ENCODE measurements around the gene DIP2A.

The DIP2A gene

GRCh38 chr21:46515109-46515508, 56.4 kb downstream of the DIP2A start:
- no peaks in the 10 kb centered on the region for H3K79me1 ChIP-seq (ENCODE audit: low read length)
- H4K91ac ChIP-seq (ENCODE audit: low read depth, low read length) = no peak overlapping the region
- no peak overlapping the region for H3K9ac ChIP-seq (ENCODE audit: low read length)
- DNase-seq = no peak
- H2BK120ac ChIP-seq (ENCODE audit: insufficient read depth, low read length, poor library complexity) = no peak overlapping the region
- no peak overlapping the region for H2AFZ ChIP-seq (ENCODE audit: insufficient read depth, low read length, poor library complexity)
- H3K27ac ChIP-seq (ENCODE audit: low read depth, low read length) = no peak overlapping the region
- no peak overlapping the region for H3K4me3 ChIP-seq (ENCODE audit: low read depth, low read length)
- WGBS (ENCODE audit: extremely low coverage, insufficient coverage, insufficient read length) = no CpG with 5 or more reads among the region's 2 CpGs
- H3K79me2 ChIP-seq (ENCODE audit: control insufficient read depth, insufficient read depth, low read length, poor library complexity) = no peaks in the 10 kb centered on the region
- H3K18ac ChIP-seq (ENCODE audit: low read length) = no peak overlapping the region
- H3K4me2 ChIP-seq (ENCODE audit: low read length) = no peak overlapping the region
- no peak overlapping the region for H3K23ac ChIP-seq (ENCODE audit: low read length)
- H3K9me3 ChIP-seq (ENCODE audit: insufficient read depth, low read depth, low read length) = peaks cover 2% of the 10 kb centered on the region
- H3K4me1 ChIP-seq (ENCODE audit: control insufficient read depth in 1 of 2, insufficient read depth in 2 of 2, low read length in 2 of 2) = no peaks in the 10 kb centered on the region
- no peak overlapping the region for H2BK12ac ChIP-seq (ENCODE audit: low read length)
- no peak overlapping the region for H4K8ac ChIP-seq (ENCODE audit: low read depth, low read length)
- no peak overlapping the region for H2BK5ac ChIP-seq (ENCODE audit: low read depth, low read length, poor library complexity)
- H3K4ac ChIP-seq (ENCODE audit: low read depth, low read length) = no peak overlapping the region
- peaks cover 25 to 30% of the 10 kb centered on the region in 2 experiments for H3K36me3 ChIP-seq (ENCODE audit: control insufficient read depth in 1 of 2, insufficient read depth in 2 of 2, low read length in 2 of 2)
- H4K12ac ChIP-seq (ENCODE audit: low read depth, low read length) = no peak overlapping the region
- H3K27me3 ChIP-seq (ENCODE audit: insufficient read depth, low read length) = no peaks in the 10 kb centered on the region
- no peak overlapping the region for H3K14ac ChIP-seq (ENCODE audit: low read length)
- H2AK5ac ChIP-seq (ENCODE audit: low read length) = no peak overlapping the region

- Histone ChIP-seq H3K27ac (ENCODE audit: low read depth, low read length) (no peak overlapping the region), H3K79me1 (ENCODE audit: low read length) (no peaks in the 10 kb centered on the region), H3K36me3 (ENCODE audit: control insufficient read depth in 1 of 2, insufficient read depth in 2 of 2, low read length in 2 of 2) (peaks cover 21 to 25% of the 10 kb centered on the region in 2 experiments), H4K91ac (ENCODE audit: low read depth, low read length) (no peak overlapping the region), H3K18ac (ENCODE audit: low read length) (no peak overlapping the region), H2BK12ac (ENCODE audit: low read length) (no peak overlapping the region), H4K8ac (ENCODE audit: low read depth, low read length) (no peak overlapping the region), H2BK120ac (ENCODE audit: insufficient read depth, low read length, poor library complexity) (no peak overlapping the region), H4K12ac (ENCODE audit: low read depth, low read length) (no peak overlapping the region), H3K4me3 (ENCODE audit: low read depth, low read length) (no peak overlapping the region), H2AK5ac (ENCODE audit: low read length) (no peak overlapping the region), H3K9ac (ENCODE audit: low read length) (no peak overlapping the region), H3K14ac (ENCODE audit: low read length) (no peak overlapping the region), H3K27me3 (ENCODE audit: insufficient read depth, low read length) (no peaks in the 10 kb centered on the region), H3K4me2 (ENCODE audit: low read length) (no peak overlapping the region), H2AFZ (ENCODE audit: insufficient read depth, low read length, poor library complexity) (no peak overlapping the region), H3K79me2 (ENCODE audit: control insufficient read depth, insufficient read depth, low read length, poor library complexity) (no peaks in the 10 kb centered on the region), H2BK5ac (ENCODE audit: low read depth, low read length, poor library complexity) (no peak overlapping the region), H3K9me3 (ENCODE audit: insufficient read depth, low read depth, low read length) (peaks cover 2% of the 10 kb centered on the region), H3K23ac (ENCODE audit: low read length) (no peak overlapping the region), H3K4me1 (ENCODE audit: control insufficient read depth in 1 of 2, insufficient read depth in 2 of 2, low read length in 2 of 2) (no peaks in the 10 kb centered on the region), H3K4ac (ENCODE audit: low read depth, low read length) (no peak overlapping the region)
- DNase-seq = no peak
- WGBS (ENCODE audit: extremely low coverage, insufficient coverage, insufficient read length) = no CpG with 5 or more reads among the region's 2 CpGs
Observed at GRCh38 chr21:46516068-46516467, 57.4 kb downstream of the DIP2A start.

- no peak overlapping the region for H2AFZ ChIP-seq (ENCODE audit: insufficient read depth, low read length, poor library complexity)
Observed at GRCh38 chr21:46517361-46517760, 58.7 kb downstream of the DIP2A start.

GRCh38 chr21:46518983-46519583, 60.4 kb downstream of the DIP2A start:
- no peaks in the 10 kb centered on the region for H3K27me3 ChIP-seq (ENCODE audit: insufficient read depth, low read length)
- H3K4ac ChIP-seq (ENCODE audit: low read depth, low read length) = no peak overlapping the region
- no peak overlapping the region for H3K4me2 ChIP-seq (ENCODE audit: low read length)
- H3K36me3 ChIP-seq (ENCODE audit: control insufficient read depth in 1 of 2, insufficient read depth in 2 of 2, low read length in 2 of 2) = peaks cover 15% of the 10 kb centered on the region in 2 experiments
- H2BK120ac ChIP-seq (ENCODE audit: insufficient read depth, low read length, poor library complexity) = no peak overlapping the region
- no peak overlapping the region for H4K91ac ChIP-seq (ENCODE audit: low read depth, low read length)
- H3K18ac ChIP-seq (ENCODE audit: low read length) = no peak overlapping the region
- H3K14ac ChIP-seq (ENCODE audit: low read length) = no peak overlapping the region
- H2AFZ ChIP-seq (ENCODE audit: insufficient read depth, low read length, poor library complexity) = no peak overlapping the region
- H3K27ac ChIP-seq (ENCODE audit: low read depth, low read length) = no peak overlapping the region
- H3K4me3 ChIP-seq (ENCODE audit: low read depth, low read length) = no peak overlapping the region
- peaks cover 2% of the 10 kb centered on the region for H3K9me3 ChIP-seq (ENCODE audit: insufficient read depth, low read depth, low read length)
- no peak overlapping the region for H3K23ac ChIP-seq (ENCODE audit: low read length)
- no CpG with 5 or more reads among the region's 4 CpGs for WGBS (ENCODE audit: extremely low coverage, insufficient coverage, insufficient read length)
- H4K8ac ChIP-seq (ENCODE audit: low read depth, low read length) = no peak overlapping the region
- no peaks in the 10 kb centered on the region for H3K79me2 ChIP-seq (ENCODE audit: control insufficient read depth, insufficient read depth, low read length, poor library complexity)
- no peak for DNase-seq
- no peaks in the 10 kb centered on the region for H3K79me1 ChIP-seq (ENCODE audit: low read length)
- H3K9ac ChIP-seq (ENCODE audit: low read length) = no peak overlapping the region
- H2BK5ac ChIP-seq (ENCODE audit: low read depth, low read length, poor library complexity) = no peak overlapping the region
- H3K4me1 ChIP-seq (ENCODE audit: control insufficient read depth in 1 of 2, insufficient read depth in 2 of 2, low read length in 2 of 2) = no peaks in the 10 kb centered on the region
- H2BK12ac ChIP-seq (ENCODE audit: low read length) = no peak overlapping the region
- H4K12ac ChIP-seq (ENCODE audit: low read depth, low read length) = no peak overlapping the region
- no peak overlapping the region for H2AK5ac ChIP-seq (ENCODE audit: low read length)

More at GRCh38 chr21:46517361-46517760, 58.7 kb downstream of the DIP2A start:
- Histone ChIP-seq H3K23ac (ENCODE audit: low read length) (no peak overlapping the region), H3K4me2 (ENCODE audit: low read length) (no peak overlapping the region), H2AK5ac (ENCODE audit: low read length) (no peak overlapping the region), H4K12ac (ENCODE audit: low read depth, low read length) (no peak overlapping the region), H2BK5ac (ENCODE audit: low read depth, low read length, poor library complexity) (no peak overlapping the region), H2BK12ac (ENCODE audit: low read length) (no peak overlapping the region), H3K79me2 (ENCODE audit: control insufficient read depth, insufficient read depth, low read length, poor library complexity) (no peaks in the 10 kb centered on the region), H3K79me1 (ENCODE audit: low read length) (no peaks in the 10 kb centered on the region), H3K4me3 (ENCODE audit: low read depth, low read length) (no peak overlapping the region), H3K36me3 (ENCODE audit: control insufficient read depth in 1 of 2, insufficient read depth in 2 of 2, low read length in 2 of 2) (peaks cover 14 to 15% of the 10 kb centered on the region in 2 experiments), H4K8ac (ENCODE audit: low read depth, low read length) (no peak overlapping the region), H4K91ac (ENCODE audit: low read depth, low read length) (no peak overlapping the region), H3K27me3 (ENCODE audit: insufficient read depth, low read length) (no peaks in the 10 kb centered on the region), H3K14ac (ENCODE audit: low read length) (no peak overlapping the region), H3K4ac (ENCODE audit: low read depth, low read length) (no peak overlapping the region), H3K9ac (ENCODE audit: low read length) (no peak overlapping the region), H2BK120ac (ENCODE audit: insufficient read depth, low read length, poor library complexity) (no peak overlapping the region), H3K18ac (ENCODE audit: low read length) (no peak overlapping the region), H3K4me1 (ENCODE audit: control insufficient read depth in 1 of 2, insufficient read depth in 2 of 2, low read length in 2 of 2) (no peaks in the 10 kb centered on the region), H3K27ac (ENCODE audit: low read depth, low read length) (no peak overlapping the region), H3K9me3 (ENCODE audit: insufficient read depth, low read depth, low read length) (peaks cover 2% of the 10 kb centered on the region)
- no CpG with 5 or more reads among the region's 6 CpGs for WGBS (ENCODE audit: extremely low coverage, insufficient coverage, insufficient read length)
- DNase-seq = no peak

Measured in trophoblast cell (in vitro differentiated cells and primary cell).